ENCODE results near the gene P2RY14.

P2RY14 gene

GRCh38 chr3:151315136-151315535 lies 36.8 kb upstream of the P2RY14 start:
- no peaks in the 10 kb centered on the region for H3K9me3 ChIP-seq (ENCODE audit: insufficient read depth, low read length, severe bottlenecking)
- H3K79me2 ChIP-seq (ENCODE audit: insufficient read depth, low read length) = no peaks in the 10 kb centered on the region
- no peaks in the 10 kb centered on the region for H3K36me3 ChIP-seq (ENCODE audit: insufficient read depth, low read length)
- no peak for ATAC-seq (ENCODE audit: insufficient read depth, low read depth)
- H3K4me1 ChIP-seq (ENCODE audit: insufficient read depth, low read length) = no peaks in the 10 kb centered on the region
- H3K4me3 ChIP-seq (ENCODE audit: low read depth in 1 of 2, low read length in 2 of 2) = no peak overlapping the region
- H3K9ac ChIP-seq (ENCODE audit: low read depth, low read length) = no peak overlapping the region
- H4K20me1 ChIP-seq (ENCODE audit: insufficient read depth, low read length) = no peaks in the 10 kb centered on the region
- no peak for DNase-seq
- H3K27ac ChIP-seq (ENCODE audit: low read length) = no peak overlapping the region
- no peak overlapping the region for H2AFZ ChIP-seq (ENCODE audit: low read depth, low read length)
- H3K4me2 ChIP-seq (ENCODE audit: insufficient read depth, low read length) = no peak overlapping the region
- H3K27me3 ChIP-seq (ENCODE audit: insufficient read depth, low read length, poor library complexity) = no peaks in the 10 kb centered on the region
- no peak for TF ChIP-seq EZH2 (IDR thresholded peaks at IDR 0.05; ENCODE audit: borderline replicate concordance, low read depth, low read length, severe bottlenecking)
- TF ChIP-seq, protein P1, sequence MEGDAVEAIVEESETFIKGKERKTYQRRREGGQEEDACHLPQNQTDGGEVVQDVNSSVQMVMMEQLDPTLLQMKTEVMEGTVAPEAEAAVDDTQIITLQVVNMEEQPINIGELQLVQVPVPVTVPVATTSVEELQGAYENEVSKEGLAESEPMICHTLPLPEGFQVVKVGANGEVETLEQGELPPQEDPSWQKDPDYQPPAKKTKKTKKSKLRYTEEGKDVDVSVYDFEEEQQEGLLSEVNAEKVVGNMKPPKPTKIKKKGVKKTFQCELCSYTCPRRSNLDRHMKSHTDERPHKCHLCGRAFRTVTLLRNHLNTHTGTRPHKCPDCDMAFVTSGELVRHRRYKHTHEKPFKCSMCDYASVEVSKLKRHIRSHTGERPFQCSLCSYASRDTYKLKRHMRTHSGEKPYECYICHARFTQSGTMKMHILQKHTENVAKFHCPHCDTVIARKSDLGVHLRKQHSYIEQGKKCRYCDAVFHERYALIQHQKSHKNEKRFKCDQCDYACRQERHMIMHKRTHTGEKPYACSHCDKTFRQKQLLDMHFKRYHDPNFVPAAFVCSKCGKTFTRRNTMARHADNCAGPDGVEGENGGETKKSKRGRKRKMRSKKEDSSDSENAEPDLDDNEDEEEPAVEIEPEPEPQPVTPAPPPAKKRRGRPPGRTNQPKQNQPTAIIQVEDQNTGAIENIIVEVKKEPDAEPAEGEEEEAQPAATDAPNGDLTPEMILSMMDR (IDR thresholded peaks at IDR 0.05; ENCODE audit: borderline replicate concordance, extremely low read depth, low read length, poor library complexity, severe bottlenecking) = no peak

DNA sequence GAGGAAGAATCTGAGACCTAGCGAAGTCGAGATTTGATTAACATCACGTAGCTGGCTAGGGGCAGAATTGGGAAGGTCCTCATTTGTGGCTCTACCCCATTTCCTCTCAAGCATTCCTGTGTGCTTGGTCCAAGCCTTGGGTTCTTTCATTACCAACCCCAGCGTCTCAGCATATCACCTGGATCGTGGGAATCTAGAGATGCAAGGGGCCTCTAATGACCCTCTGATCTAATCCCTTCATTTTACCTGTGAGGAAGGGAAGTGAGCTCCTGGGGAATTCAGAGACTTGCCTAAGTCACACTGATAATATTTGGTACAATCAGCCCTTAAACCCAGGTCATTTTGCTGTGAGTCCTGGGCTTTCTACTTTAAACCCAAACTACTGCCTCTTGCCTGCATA lies 36.3 kb upstream of the P2RY14 start:
- TF ChIP-seq EZH2 (IDR thresholded peaks at IDR 0.05; ENCODE audit: borderline replicate concordance, low read depth, low read length, severe bottlenecking) = no peak
- TF ChIP-seq, protein P1 (IDR thresholded peaks at IDR 0.05; ENCODE audit: borderline replicate concordance, extremely low read depth, low read length, poor library complexity, severe bottlenecking) = no peak
- no peaks in the 10 kb centered on the region for H3K4me1 ChIP-seq (ENCODE audit: insufficient read depth, low read length)
- H3K9ac ChIP-seq (ENCODE audit: low read depth, low read length) = no peak overlapping the region
- ATAC-seq (ENCODE audit: insufficient read depth, low read depth) (no peak), DNase-seq (no peak)
- H3K36me3 ChIP-seq (ENCODE audit: insufficient read depth, low read length) = no peaks in the 10 kb centered on the region
- no peak overlapping the region for H3K4me3 ChIP-seq (ENCODE audit: low read depth in 1 of 2, low read length in 2 of 2)
- H3K9me3 ChIP-seq (ENCODE audit: insufficient read depth, low read length, severe bottlenecking) = no peaks in the 10 kb centered on the region
- H4K20me1 ChIP-seq (ENCODE audit: insufficient read depth, low read length) = no peaks in the 10 kb centered on the region
- H3K27me3 ChIP-seq (ENCODE audit: insufficient read depth, low read length, poor library complexity) = no peaks in the 10 kb centered on the region
- H2AFZ ChIP-seq (ENCODE audit: low read depth, low read length) = no peak overlapping the region
- H3K27ac ChIP-seq (ENCODE audit: low read length) = no peak overlapping the region
- H3K79me2 ChIP-seq (ENCODE audit: insufficient read depth, low read length) = no peaks in the 10 kb centered on the region
- no peak overlapping the region for H3K4me2 ChIP-seq (ENCODE audit: insufficient read depth, low read length)

DNA sequence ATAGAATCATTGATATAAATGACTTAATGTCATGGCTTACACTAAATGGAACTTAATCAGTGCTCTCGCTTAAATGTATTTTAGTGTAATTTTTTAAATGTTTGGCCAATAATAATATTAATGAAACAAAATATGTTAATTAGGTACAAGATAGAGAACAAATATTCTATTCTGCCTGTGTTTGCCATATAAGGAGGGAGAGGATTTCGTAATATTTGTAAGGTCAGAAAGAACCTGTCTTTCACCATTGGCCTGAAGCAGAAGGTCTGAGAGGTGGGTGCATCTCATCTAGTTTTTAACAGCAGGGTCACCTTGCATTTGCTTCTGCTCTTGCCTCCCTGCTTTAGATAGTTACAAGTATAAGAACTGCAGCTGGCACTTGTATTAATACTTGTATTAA lies 35.8 kb upstream of the P2RY14 start:
- H3K9ac ChIP-seq (ENCODE audit: low read depth, low read length) = no peak overlapping the region
- DNase-seq (no peak), ATAC-seq (ENCODE audit: insufficient read depth, low read depth) (no peak)
- H3K27me3 ChIP-seq (ENCODE audit: insufficient read depth, low read length, poor library complexity) = no peaks in the 10 kb centered on the region
- H3K9me3 ChIP-seq (ENCODE audit: insufficient read depth, low read length, severe bottlenecking) = no peaks in the 10 kb centered on the region
- H4K20me1 ChIP-seq (ENCODE audit: insufficient read depth, low read length) = no peaks in the 10 kb centered on the region
- H3K4me1 ChIP-seq (ENCODE audit: insufficient read depth, low read length) = no peaks in the 10 kb centered on the region
- H3K27ac ChIP-seq (ENCODE audit: low read length) = no peak overlapping the region
- no peak overlapping the region for H3K4me2 ChIP-seq (ENCODE audit: insufficient read depth, low read length)
- no peaks in the 10 kb centered on the region for H3K79me2 ChIP-seq (ENCODE audit: insufficient read depth, low read length)
- H3K4me3 ChIP-seq (ENCODE audit: low read depth in 1 of 2, low read length in 2 of 2) = no peak overlapping the region
- TF ChIP-seq EZH2 (IDR thresholded peaks at IDR 0.05; ENCODE audit: borderline replicate concordance, low read depth, low read length, severe bottlenecking) = no peak
- TF ChIP-seq, protein P1 (IDR thresholded peaks at IDR 0.05; ENCODE audit: borderline replicate concordance, extremely low read depth, low read length, poor library complexity, severe bottlenecking) = no peak
- no peaks in the 10 kb centered on the region for H3K36me3 ChIP-seq (ENCODE audit: insufficient read depth, low read length)
- H2AFZ ChIP-seq (ENCODE audit: low read depth, low read length) = no peak overlapping the region

DNA sequence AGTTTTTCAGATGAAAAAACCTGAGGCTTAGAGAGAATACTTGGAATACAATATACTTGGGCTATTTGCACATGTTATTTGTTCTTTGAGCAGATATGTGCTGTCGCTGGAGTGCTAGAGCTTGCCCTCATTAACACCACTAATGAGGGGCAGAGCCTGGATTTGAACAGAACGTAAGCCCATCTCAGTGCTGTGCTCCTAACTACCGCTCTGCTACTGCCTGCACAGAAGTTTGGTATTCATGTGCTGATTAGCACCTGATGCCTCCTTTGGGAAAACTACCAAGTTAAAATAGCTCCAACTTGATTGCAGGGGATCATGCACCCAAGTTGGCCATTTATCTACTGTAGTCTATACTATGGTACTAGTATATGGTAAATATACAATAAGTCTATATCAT lies 34.6 kb upstream of the P2RY14 start:
- Histone ChIP-seq H3K27ac (ENCODE audit: low read length) (no peak overlapping the region), H2AFZ (ENCODE audit: low read depth, low read length) (no peak overlapping the region), H3K79me2 (ENCODE audit: insufficient read depth, low read length) (no peaks in the 10 kb centered on the region), H3K4me3 (ENCODE audit: low read depth in 1 of 2, low read length in 2 of 2) (no peak overlapping the region), H3K9ac (ENCODE audit: low read depth, low read length) (no peak overlapping the region), H3K4me2 (ENCODE audit: insufficient read depth, low read length) (no peak overlapping the region), H3K9me3 (ENCODE audit: insufficient read depth, low read length, severe bottlenecking) (no peaks in the 10 kb centered on the region), H3K4me1 (ENCODE audit: insufficient read depth, low read length) (no peaks in the 10 kb centered on the region), H3K27me3 (ENCODE audit: insufficient read depth, low read length, poor library complexity) (no peaks in the 10 kb centered on the region), H4K20me1 (ENCODE audit: insufficient read depth, low read length) (no peaks in the 10 kb centered on the region), H3K36me3 (ENCODE audit: insufficient read depth, low read length) (no peaks in the 10 kb centered on the region)
- DNase-seq (no peak), ATAC-seq (ENCODE audit: insufficient read depth, low read depth) (no peak)
- TF ChIP-seq EZH2 (IDR thresholded peaks at IDR 0.05; ENCODE audit: borderline replicate concordance, low read depth, low read length, severe bottlenecking) = no peak
- TF ChIP-seq, protein P1 (IDR thresholded peaks at IDR 0.05; ENCODE audit: borderline replicate concordance, extremely low read depth, low read length, poor library complexity, severe bottlenecking) = no peak

Measured in DND-41 (cell line).